Globus pallidus (tissue), 1 donor: ENCODE data around the gene TNP1.

Experiments used
- DNase-seq: peaks from one replicate; pipeline ENCODE4 v3.0.0-alpha.2; 2015; ENCODE audit warnings: low spot score

TNP1 gene

GRCh38 chr2:216839688-216840087, 20.2 kb downstream of the TNP1 start:
- DNase-seq, result no peak

GRCh38 chr2:216838151-216838550, 21.7 kb downstream of the TNP1 start:
- DNase-seq, result no peak

GRCh38 chr2:216837740-216838139, 22.1 kb downstream of the TNP1 start:
- no peak for DNase-seq

- no peak for DNase-seq
These were observed 26.8 kb downstream of the TNP1 start for GRCh38 chr2:216833061-216833460.

- DNase-seq, result no peak
These were observed 29.5 kb downstream of the TNP1 start for GRCh38 chr2:216830346-216830745.

- DNase-seq, result peak; percentile 16
These were observed 30.3 kb downstream of the TNP1 start for GRCh38 chr2:216829533-216829932.

- DNase-seq, result no peak
These were observed 32.7 kb downstream of the TNP1 start for GRCh38 chr2:216827073-216827720.

- no peak for DNase-seq
These were observed 37.4 kb downstream of the TNP1 start for GRCh38 chr2:216822470-216822869.

GRCh38 chr2:216820709-216821108, 39.2 kb downstream of the TNP1 start:
- no peak for DNase-seq

- DNase-seq, result no peak
These were observed 40.1 kb downstream of the TNP1 start for GRCh38 chr2:216819766-216820165.

GRCh38 chr2:216819055-216819454, 40.8 kb downstream of the TNP1 start:
- no peak for DNase-seq

GRCh38 chr2:216810399-216811160, 49.3 kb downstream of the TNP1 start:
- DNase-seq, result no peak
